ENCODE results near the gene ZSCAN10. TPM values are rescaled to one million over a fixed set of nuclear protein-coding genes. Genes with fewer than 3 reads are reported as not detected.

Gene ZSCAN10
- total RNA-seq, 1 donor from 2014 or later, result not detected

GRCh38 chr16:3120435-3120834 lies 21.3 kb upstream of the ZSCAN10 start:
- H3K36me3 ChIP-seq (ENCODE audit: control insufficient read depth, insufficient read depth, low read length), result peaks cover 2% of the 10 kb centered on the region
- DNase-seq (ENCODE audit: low read depth), result no peak
- no peak for TF ChIP-seq CTCF (IDR thresholded peaks at IDR 0.05; ENCODE audit: insufficient read depth, low read length, poor library complexity, severe bottlenecking)

GRCh38 chr16:3119701-3120408 lies 20.8 kb upstream of the ZSCAN10 start:
- peaks cover 2% of the 10 kb centered on the region for H3K36me3 ChIP-seq (ENCODE audit: control insufficient read depth, insufficient read depth, low read length)
- H3K27me3 ChIP-seq (ENCODE audit: control insufficient read depth, insufficient read depth, low read length), result no peaks in the 10 kb centered on the region
- H3K4me3 ChIP-seq (ENCODE audit: low read depth, low read length), result no peak overlapping the region
- TF ChIP-seq CTCF (IDR thresholded peaks at IDR 0.05; ENCODE audit: insufficient read depth, low read length, poor library complexity, severe bottlenecking), result no peak
- DNase-seq (ENCODE audit: low read depth), result no peak

More at GRCh38 chr16:3120435-3120834, 21.3 kb upstream of the ZSCAN10 start:
- no peak overlapping the region for H3K4me3 ChIP-seq (ENCODE audit: low read depth, low read length)
- H3K27me3 ChIP-seq (ENCODE audit: control insufficient read depth, insufficient read depth, low read length), result no peaks in the 10 kb centered on the region

- peaks cover 2% of the 10 kb centered on the region for H3K36me3 ChIP-seq (ENCODE audit: control insufficient read depth, insufficient read depth, low read length)
- TF ChIP-seq CTCF (IDR thresholded peaks at IDR 0.05; ENCODE audit: insufficient read depth, low read length, poor library complexity, severe bottlenecking), result no peak
- H3K4me3 ChIP-seq (ENCODE audit: low read depth, low read length), result no peak overlapping the region
- no peaks in the 10 kb centered on the region for H3K27me3 ChIP-seq (ENCODE audit: control insufficient read depth, insufficient read depth, low read length)
- DNase-seq (ENCODE audit: low read depth), result no peak
Measured at GRCh38 chr16:3119286-3119685, 20.2 kb upstream of the ZSCAN10 start.

- H3K27me3 ChIP-seq (ENCODE audit: control insufficient read depth, insufficient read depth, low read length), result no peaks in the 10 kb centered on the region
- H3K4me3 ChIP-seq (ENCODE audit: low read depth, low read length), result no peak overlapping the region
- peaks cover 2% of the 10 kb centered on the region for H3K36me3 ChIP-seq (ENCODE audit: control insufficient read depth, insufficient read depth, low read length)
- no peak for TF ChIP-seq CTCF (IDR thresholded peaks at IDR 0.05; ENCODE audit: insufficient read depth, low read length, poor library complexity, severe bottlenecking)
- no peak for DNase-seq (ENCODE audit: low read depth)
Measured at GRCh38 chr16:3118846-3119245, 19.8 kb upstream of the ZSCAN10 start.

- Histone ChIP-seq H3K4me3 (ENCODE audit: low read depth, low read length) (no peak overlapping the region), H3K36me3 (ENCODE audit: control insufficient read depth, insufficient read depth, low read length) (peaks cover 2% of the 10 kb centered on the region), H3K27me3 (ENCODE audit: control insufficient read depth, insufficient read depth, low read length) (no peaks in the 10 kb centered on the region)
- no peak for TF ChIP-seq CTCF (IDR thresholded peaks at IDR 0.05; ENCODE audit: insufficient read depth, low read length, poor library complexity, severe bottlenecking)
- no peak for DNase-seq (ENCODE audit: low read depth)
Measured at GRCh38 chr16:3118204-3118790, 19.2 kb upstream of the ZSCAN10 start.

Data from kidney epithelial cell (primary cell).